Astrocyte of the hippocampus (primary cell): Measurements from ENCODE around the gene TLE1.

Source experiments
- DNase-seq: peaks from one replicate; pipeline ENCODE4 v3.0.0; 2011; ENCODE audit warnings: low read depth, low spot score

TLE1 gene

GRCh38 chr9:81578606-81579005 is 110.7 kb downstream of the TLE1 start:
- peak; percentile 79 for DNase-seq

DNA sequence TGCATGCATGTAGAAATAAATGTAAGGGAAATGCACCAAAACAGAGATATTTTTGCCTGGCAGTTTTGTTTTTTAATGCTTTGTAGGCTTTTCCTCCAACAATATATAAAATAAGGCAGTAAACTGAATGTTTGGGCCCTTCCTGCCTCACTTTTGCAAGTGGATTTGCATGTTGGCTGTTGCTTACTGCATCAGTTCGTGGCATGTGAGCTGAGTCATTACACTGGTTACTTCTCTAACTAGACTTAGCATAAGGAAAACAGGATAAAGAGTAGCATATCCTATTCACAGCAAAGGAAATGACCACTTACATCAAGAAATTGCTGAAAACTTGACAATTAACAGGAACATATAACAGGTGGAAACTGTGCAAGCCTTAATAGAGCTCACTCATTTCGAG is 113.4 kb downstream of the TLE1 start:
- DNase-seq = peak; percentile 51

DNA sequence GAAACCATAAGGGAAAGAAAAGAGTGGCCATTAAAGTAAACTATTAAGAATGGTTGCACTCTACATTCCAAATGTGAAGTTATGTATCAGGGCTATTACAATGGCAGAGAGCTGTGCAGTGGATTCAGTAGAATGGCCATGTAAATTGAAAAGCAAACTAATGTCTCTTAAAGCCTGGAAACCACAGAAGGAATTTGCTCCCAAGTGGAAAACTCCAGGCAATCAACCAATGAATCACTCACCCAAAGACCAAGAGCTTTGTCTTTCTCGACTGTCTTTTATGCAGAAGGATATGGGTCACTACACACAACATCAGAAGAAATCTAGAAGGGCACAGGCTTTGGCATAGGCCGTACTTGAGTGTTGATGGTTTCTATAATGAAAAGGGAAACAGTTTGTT is 114.9 kb downstream of the TLE1 start:
- DNase-seq = peak; percentile 89

DNA sequence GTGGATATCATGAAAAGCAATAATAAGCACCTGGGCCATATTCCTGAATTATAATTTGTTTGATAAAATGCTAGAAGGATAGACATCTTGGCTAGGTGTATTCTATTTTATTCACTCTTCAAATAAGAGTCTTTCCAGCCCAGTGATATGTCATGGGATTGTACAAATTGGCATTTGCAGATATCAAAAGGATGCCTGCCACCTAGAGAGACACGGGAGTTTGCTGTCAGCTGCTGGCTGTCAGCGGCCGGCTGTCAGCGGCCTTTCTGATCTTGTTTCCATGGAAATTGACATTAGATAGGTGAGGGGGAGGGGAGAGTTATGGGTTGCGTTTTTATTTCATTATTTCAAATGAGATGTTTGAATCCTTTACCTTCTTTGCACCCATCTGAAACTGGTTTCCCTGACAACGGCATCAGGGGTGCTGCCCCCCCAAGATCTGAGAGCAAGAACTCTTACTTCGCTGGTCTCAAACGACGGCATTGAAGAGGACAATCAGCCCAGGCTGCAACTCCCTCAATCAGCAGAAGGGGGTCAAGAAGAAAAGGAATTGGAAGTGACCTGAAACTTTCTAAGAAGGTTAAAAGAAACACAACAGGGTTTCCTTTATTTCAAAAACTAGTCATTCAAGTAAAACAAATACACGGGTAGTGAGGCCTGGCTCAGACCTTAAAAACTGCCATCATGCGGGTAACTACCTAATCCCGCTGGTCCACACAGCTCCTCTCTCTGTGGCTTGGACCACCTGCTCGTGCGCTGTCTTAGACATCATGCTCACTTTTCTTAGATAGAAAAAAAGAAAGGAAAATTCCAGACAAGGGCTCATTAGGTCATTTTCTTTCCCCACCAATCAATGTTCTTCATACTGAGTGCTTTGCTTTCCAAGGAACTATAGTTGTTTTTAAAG is 115.7 kb downstream of the TLE1 start:
- DNase-seq = no peak

DNA sequence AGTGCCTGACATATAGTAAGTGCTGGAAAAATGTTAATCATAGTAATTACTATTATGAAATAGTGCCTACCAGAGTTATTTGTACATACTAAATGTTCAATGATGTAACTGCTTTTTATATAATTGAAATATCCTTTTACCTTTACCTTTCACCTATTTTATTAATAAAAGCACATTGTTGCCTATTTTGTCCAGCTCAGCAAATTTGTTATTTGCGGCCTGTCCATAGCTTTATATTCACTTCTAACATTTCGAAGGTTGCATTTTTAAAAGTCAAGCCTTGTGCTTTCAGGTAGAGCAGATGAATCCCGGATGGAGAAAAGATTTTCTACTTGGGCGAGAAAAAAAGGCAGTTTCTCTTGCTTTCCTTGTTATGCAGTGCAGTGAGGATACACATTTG is 119.3 kb downstream of the TLE1 start:
- DNase-seq = no peak

GRCh38 chr9:81566074-81566698 is 123.2 kb downstream of the TLE1 start:
- DNase-seq = no peak

- no peak for DNase-seq
These were observed 123.7 kb downstream of the TLE1 start for GRCh38 chr9:81565609-81566008.

DNA sequence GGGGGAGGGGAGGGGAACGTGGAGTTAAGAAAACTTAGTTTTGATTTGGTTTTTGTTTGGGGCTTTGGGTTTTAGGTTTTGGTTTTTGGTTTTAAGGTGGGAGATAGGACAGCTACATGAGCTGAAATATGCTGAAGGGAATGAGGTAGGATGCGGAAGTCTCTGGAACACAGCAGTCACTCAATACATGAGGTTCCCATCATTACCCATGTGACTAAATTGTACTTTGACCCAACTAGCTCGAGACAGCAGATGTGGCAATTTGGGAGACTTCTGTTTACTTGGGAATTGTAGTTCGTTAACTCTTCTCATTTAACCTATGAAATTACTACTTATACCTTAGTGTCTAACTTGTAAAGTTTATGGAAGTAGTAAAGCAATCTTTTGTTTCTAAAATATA is 124.2 kb downstream of the TLE1 start:
- DNase-seq = no peak

GRCh38 chr9:81564632-81565031 is 124.7 kb downstream of the TLE1 start:
- peak; percentile 14 for DNase-seq

DNA sequence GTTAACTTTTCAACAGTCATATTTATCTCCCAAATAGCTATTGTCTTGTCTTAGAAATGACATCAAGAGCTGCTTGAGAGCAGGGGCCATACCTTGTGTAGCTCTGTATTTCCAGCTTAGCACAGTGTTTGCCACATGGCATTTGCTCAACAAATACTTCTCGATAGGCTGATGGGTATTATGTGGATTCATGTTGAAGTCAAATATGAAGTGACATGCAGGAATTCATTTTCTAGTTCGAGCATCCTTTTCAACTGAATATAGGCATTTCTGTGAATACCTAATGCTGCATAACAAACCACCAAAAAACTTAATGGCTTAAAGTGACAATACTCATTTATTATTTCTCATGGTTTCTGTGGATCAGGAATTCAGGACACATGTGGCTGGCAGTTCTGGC is 125.6 kb downstream of the TLE1 start:
- DNase-seq = no peak

DNA sequence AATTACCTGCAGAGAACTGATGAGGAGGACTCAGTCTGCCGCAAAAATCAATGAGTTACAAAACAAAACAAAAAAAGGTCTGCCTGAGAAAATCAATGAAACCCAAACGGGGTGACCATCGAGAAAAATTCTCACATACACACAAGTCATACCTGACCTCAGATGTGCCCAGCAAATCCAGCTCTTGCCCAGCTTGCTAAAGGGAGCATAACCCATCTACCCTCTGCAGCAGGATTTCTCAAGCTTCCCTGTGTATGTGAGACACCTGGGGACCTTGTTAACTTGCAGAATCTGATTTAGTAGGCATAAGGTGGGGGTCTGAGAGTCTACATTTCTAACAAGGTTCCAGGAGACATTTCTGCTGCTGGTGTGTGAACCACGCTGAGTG is 126.3 kb downstream of the TLE1 start:
- DNase-seq = peak; percentile 40

GRCh38 chr9:81562231-81563019 is 126.9 kb downstream of the TLE1 start:
- DNase-seq = peak; percentile 89

GRCh38 chr9:81560851-81561732 is 128.3 kb downstream of the TLE1 start:
- DNase-seq = peak; percentile 41

GRCh38 chr9:81559709-81560108 is 129.6 kb downstream of the TLE1 start:
- DNase-seq = peak; percentile 94

DNA sequence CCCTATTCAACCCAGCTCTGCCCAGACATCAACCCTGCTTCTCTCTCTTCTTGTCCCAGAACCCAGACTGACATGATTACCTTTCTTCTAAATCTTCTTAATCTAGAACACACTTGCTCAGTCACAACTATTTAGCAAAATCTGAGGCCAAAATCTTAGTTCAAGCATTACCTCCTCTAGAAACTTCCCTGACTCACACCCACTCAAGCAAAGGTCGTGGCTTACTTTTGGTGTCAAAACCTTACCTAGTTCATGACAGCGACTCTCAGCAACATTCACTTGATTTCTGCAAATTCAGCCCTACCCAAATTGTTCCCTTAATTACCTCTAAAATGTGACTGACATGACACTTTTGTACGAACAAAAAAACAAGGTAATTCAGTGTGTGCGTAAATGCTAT is 130.2 kb downstream of the TLE1 start:
- no peak for DNase-seq

GRCh38 chr9:81558091-81558830 is 131.1 kb downstream of the TLE1 start:
- peak; percentile 67 for DNase-seq

- DNase-seq = no peak
These were observed 131.8 kb downstream of the TLE1 start for GRCh38 chr9:81557452-81558090.

DNA sequence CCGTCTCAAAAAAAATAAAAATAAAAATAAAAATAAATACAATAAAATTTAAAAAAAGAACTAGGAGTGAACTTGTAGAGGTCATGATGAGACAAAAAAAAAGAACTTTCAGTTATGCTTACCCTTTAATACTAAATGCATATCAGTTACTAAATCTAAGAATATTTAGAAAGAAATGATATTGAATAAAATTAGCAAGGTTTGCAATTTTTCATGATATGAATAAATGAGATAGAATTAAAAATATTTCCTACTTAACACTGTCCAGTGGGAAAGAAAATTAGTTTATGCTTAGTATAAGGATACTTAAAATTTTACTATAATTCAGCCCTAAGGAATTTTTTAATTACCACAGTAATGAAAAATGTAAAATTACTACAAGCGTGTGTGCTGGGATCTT is 132.4 kb downstream of the TLE1 start:
- DNase-seq = no peak

DNA sequence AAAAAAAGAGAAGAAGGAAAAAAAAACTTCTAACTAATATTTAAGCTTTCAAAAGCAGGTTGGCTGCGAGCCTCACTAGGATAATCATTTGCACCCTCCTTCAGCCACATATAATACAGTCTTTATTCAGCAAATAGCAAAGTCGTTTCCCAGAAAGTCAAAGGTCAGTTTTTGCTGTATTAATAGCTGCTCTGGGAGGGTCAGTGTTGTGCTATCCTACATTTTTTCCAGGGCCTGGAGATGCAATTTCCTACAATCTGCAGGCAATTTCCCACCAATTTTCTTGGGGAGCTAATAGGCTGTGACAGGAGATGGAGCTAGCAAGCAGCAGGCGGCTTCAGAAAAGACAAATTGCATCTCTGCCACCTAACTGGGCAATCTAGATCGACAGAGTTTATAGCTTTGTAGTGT is 136.8 kb downstream of the TLE1 start:
- DNase-seq = no peak

- no peak for DNase-seq
These were observed 139.2 kb downstream of the TLE1 start for GRCh38 chr9:81550207-81550583.
